ENCODE data around the gene FIBCD1.

The FIBCD1 gene

DNA sequence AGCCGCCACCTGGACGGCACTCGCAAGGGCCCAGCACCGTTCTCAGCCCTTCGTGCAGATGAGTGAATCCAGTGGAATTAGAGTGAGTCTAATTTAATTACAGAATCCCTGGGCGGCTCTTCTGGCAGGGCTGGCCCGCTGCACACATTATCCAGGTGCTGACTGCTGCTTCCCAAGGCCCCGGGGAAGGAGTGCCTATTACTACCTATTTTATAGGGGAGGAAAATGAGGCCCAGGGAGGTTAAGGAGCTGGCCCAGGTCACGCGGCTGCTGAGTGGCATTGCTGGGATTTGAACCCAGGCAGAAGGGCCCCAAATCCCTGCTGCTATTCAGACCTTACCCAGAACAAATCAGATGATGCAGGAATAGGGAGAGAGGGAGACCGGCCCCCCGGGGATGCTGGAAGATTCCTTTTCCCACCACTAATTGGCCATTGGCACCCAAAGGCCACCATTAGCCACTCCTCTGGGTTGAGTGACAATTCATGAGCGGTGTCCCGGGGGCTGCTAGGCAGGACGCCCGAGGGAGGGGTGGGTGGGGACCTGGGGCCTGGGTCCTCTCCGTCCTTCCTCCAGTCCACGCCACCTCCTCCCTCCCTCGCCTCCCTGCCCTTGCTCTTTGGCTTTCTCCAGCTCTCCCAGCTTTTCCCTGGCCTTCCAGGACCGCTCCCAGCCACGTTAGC lies 32.2 kb downstream of the FIBCD1 start:
- no peak for DNase-seq (ENCODE audit: low read depth)
- TF ChIP-seq, protein P1, sequence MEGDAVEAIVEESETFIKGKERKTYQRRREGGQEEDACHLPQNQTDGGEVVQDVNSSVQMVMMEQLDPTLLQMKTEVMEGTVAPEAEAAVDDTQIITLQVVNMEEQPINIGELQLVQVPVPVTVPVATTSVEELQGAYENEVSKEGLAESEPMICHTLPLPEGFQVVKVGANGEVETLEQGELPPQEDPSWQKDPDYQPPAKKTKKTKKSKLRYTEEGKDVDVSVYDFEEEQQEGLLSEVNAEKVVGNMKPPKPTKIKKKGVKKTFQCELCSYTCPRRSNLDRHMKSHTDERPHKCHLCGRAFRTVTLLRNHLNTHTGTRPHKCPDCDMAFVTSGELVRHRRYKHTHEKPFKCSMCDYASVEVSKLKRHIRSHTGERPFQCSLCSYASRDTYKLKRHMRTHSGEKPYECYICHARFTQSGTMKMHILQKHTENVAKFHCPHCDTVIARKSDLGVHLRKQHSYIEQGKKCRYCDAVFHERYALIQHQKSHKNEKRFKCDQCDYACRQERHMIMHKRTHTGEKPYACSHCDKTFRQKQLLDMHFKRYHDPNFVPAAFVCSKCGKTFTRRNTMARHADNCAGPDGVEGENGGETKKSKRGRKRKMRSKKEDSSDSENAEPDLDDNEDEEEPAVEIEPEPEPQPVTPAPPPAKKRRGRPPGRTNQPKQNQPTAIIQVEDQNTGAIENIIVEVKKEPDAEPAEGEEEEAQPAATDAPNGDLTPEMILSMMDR (conservative IDR thresholded peaks at IDR 0.05; ENCODE audit: low read depth, low read length): no peak
- H3K4me3 ChIP-seq (ENCODE audit: low read length): no peak overlapping the region

DNA sequence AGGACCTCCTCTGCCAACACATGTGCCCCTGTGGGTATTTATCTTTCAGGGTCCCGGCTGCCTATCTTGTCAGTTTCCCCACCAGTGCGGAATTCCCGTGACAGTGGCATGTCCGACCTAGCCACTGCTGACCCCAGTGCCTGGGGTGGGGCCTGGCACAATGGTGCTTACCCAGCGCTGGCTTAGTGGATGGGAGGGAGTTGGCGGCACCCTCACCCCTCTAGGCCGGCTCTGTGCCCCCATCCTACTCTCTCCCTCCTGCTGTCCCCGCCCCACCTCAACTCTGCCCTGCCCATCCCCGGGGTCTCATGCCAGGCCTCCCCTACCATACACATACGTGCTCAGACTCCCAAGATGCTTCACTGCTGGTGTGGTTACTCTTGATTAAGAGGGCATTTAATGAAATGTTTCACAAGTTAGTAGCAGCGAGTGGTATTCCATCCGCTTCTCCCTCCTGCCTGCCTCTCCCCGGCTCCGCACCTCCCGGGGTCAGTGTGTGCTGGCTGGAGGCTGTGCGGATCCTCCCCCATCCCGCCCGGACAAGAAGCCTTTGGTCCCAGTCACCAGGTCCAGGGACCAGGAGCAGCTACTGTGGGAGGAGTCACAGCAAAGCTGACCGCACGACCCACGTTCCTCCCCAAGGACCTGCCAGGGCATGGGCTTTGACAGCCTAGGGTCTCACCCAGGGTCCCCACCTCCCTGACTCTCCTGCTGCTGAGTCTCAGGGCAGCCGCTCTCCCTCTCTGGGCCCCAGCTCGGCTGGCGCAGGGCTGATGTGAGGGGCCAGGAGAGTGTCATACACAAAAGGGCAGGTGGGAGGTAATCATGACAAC lies 32.9 kb downstream of the FIBCD1 start:
- no peak for DNase-seq (ENCODE audit: low read depth)
- TF ChIP-seq, protein P1 (conservative IDR thresholded peaks at IDR 0.05; ENCODE audit: low read depth, low read length): no peak
- no peak overlapping the region for H3K4me3 ChIP-seq (ENCODE audit: low read length)

DNA sequence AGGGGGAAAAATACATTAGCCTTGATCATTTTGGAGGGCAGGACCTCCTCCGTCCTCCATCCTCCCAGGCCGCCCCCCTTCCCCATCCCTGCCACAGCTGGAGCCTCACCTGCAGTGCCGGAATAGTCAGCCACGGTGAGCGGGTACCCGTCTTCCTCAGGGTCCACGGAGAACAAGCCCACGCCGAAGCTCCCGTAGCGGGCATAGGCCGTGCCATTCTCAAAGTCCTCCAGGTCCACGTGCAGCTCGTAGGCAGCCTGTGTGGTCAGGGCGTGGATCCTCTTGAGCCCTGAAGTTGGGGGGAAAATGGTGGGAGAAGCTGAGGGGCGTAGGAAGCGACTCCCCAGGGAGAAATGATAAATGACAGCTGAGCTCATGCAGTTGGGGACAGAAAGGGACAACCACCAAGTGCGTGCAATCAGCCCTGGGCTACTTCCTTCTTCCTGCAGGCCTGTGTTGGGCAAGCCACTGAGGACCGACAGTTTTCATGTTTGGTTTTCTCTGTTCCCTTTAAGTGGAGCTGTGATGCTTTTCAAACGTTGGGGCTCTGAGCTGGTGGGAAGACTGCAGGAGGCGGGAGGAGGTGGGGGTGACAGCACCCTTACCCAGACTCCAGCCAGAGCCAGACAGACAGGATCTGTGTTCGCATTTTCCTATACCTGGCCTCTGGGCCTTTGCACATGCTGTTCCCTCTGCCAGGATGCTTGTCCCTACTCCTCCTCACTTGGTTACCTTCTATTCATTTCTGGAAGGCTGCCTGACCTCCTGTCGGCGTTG lies 33.7 kb downstream of the FIBCD1 start:
- TF ChIP-seq, protein P1 (conservative IDR thresholded peaks at IDR 0.05; ENCODE audit: low read depth, low read length): no peak
- no peak for DNase-seq (ENCODE audit: low read depth)
- no peak overlapping the region for H3K4me3 ChIP-seq (ENCODE audit: low read length)

DNA sequence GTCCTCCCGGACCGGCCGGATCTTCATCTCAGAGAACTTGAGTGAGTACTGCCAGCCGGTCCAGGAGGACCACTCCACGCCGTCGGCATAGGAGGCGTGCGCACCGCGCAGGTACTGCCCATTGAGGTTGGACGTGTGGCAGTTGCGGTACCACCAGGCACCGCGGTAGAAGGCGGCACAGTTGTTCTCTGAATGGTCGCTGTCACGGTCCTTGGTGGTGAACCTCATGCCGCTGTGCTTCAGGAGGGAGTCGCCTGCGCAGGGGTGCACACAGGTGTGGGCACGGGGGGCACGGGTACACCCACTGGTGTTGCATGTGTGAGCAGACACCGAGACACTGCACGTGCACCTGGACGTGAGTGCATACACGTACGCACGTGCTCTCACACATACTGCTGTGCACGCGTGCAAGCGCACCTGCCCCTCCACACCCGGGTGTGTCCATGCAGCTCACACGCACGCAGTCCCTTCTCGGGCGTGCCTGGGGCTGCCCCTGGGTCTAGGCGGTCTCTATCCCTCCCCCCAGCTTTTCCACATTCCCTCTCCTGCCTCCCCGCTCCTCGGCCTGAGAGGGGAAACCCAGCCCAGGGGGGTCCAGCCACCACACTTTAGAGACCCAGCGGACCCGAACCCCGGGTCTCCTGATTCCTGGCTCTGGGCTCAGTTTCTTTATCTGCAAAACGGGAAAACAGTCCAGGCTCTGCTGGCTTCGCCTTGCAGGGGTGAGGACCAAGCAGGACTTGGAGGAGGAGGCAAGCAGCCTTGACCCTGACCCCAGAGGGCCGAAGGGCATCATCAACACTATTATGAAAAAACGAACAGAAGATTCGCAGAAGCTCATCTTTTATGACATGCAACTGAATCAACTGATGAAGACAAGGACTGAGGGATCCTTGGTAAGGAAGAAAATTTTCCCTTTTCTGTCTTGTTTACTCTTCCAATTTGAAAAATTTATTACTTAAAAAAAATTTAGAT lies 34.7 kb downstream of the FIBCD1 start:
- TF ChIP-seq, protein P1 (conservative IDR thresholded peaks at IDR 0.05; ENCODE audit: low read depth, low read length): no peak
- H3K4me3 ChIP-seq (ENCODE audit: low read length): no peak overlapping the region
- no peak for DNase-seq (ENCODE audit: low read depth)

DNA sequence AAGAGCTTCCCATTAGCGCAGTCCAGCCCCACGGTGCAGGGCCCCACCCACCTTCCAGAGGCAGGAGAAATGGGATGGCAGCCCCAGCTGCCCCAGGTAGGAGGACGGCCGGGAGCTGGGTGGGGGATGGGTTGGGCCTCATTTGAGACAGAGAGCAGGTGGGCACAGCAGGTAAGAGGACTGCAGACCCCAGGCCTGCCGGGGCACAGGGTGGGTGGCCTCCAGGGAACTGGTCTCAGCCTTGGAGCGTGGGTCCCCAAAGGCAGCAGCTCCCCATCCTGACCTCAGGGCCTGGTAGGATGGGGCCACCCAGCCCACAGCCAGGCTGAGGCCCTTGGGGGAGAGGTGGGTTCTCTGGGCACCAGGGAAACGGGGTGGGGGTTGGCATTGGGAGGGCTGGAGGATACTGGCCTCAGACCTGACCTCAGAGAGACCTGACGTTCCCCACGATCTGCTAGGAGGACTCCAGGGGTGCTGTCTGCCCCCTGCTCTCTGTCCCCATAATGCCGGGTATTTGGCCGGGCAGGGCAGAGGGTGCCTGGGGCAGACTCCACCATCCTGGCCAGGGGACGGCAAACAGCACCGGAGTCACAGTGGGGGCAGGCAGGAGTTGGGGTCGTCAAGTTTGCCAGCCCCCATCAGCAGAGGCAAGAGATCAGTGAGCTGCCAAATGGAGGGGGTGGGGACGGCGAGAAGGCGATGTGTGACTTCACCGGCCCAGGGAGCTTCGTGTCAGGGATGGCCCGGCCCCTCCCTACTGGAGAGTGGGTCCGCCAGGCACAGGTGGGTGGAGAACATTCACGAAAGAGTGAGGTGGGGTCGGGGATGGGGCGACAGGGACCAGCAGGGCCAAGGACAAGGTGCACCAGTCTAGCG lies 35.6 kb downstream of the FIBCD1 start:
- TF ChIP-seq, protein P1 (conservative IDR thresholded peaks at IDR 0.05; ENCODE audit: low read depth, low read length): no peak
- no peak for DNase-seq (ENCODE audit: low read depth)
- no peak overlapping the region for H3K4me3 ChIP-seq (ENCODE audit: low read length)

Data from retinal pigment epithelial cell (primary cell).